Right lobe of liver (tissue), 4 donors: ENCODE data around the gene ACVR2B.

Experiments
- POLR2A ChIP-seq: fragments of 450-650 bp; IDR thresholded peaks from one replicate; pipeline ENCODE4 v1.6.1; 2017; ENCODE audit warnings: antibody characterized with exemption, mild to moderate bottlenecking
- TF ChIP-seq, protein P1 (sequence below), 4 donors: fragments of 200-600 bp in 3 of 4; fragments of 450-650 bp in 1 of 4; IDR thresholded peaks; one replicate each; pipeline versions ENCODE4 v1.5.1 to v1.8.0; 2016 to 2022; ENCODE audit warnings: antibody characterized with exemption in 4 of 4, mild to moderate bottlenecking in 2 of 4
- donor health status: DM: no; HTN: no; CAD: no.
- donor health status: DM: no; HTN: no; CAD: no.
- donor health status: DM: no; HTN: yes; CAD: no.

DNA sequence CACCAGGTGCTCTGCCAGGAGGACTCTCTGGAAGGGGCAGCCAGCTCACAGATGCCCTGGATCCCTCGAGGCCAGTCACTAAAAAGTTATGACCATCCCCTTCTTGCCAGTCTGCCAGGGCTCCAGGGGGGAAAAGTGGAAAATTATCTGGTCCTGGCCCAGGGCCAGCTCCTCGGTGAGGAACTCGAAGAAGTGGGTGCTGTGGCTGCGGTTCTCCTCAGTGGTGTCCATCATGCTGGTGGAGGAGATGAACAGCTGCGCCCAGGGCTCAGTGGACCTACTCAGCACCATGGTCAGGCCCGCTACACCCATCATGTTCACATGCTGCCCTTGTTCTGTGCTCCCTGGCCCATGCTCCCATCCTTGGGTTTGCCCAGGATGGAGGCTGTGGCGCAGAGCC is 61.7 kb downstream of the ACVR2B start:
- TF ChIP-seq, protein P1, sequence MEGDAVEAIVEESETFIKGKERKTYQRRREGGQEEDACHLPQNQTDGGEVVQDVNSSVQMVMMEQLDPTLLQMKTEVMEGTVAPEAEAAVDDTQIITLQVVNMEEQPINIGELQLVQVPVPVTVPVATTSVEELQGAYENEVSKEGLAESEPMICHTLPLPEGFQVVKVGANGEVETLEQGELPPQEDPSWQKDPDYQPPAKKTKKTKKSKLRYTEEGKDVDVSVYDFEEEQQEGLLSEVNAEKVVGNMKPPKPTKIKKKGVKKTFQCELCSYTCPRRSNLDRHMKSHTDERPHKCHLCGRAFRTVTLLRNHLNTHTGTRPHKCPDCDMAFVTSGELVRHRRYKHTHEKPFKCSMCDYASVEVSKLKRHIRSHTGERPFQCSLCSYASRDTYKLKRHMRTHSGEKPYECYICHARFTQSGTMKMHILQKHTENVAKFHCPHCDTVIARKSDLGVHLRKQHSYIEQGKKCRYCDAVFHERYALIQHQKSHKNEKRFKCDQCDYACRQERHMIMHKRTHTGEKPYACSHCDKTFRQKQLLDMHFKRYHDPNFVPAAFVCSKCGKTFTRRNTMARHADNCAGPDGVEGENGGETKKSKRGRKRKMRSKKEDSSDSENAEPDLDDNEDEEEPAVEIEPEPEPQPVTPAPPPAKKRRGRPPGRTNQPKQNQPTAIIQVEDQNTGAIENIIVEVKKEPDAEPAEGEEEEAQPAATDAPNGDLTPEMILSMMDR (IDR thresholded peaks at IDR 0.05): no peak
- TF ChIP-seq POLR2A: no peak
